Measurements from ENCODE around the gene SNX8. TPM values are rescaled to one million over a fixed set of nuclear protein-coding genes. Genes with fewer than 3 reads are reported as not detected.

SNX8 gene
- total and polyA plus RNA-seq, 2 of the 4 experiments (the other 2 are of a cell fraction) = 7.7 to 55.9 TPM

- Histone ChIP-seq H3K36me3 (ENCODE audit: control insufficient read depth, insufficient read depth, low read length) (no peaks in the 10 kb centered on the region), H3K4ac (ENCODE audit: low read depth, low read length) (peak overlapping the region; percentile 15; the same call in 1 of the 2 replicates), H4K91ac (ENCODE audit: insufficient read depth, low read depth, low read length) (no peak overlapping the region), H3K18ac (ENCODE audit: low read depth, low read length) (no peak overlapping the region), H3K9me3 (ENCODE audit: control insufficient read depth, insufficient read depth, low read length) (no peaks in the 10 kb centered on the region), H3K27me3 (ENCODE audit: control insufficient read depth, insufficient read depth, low read length) (no peaks in the 10 kb centered on the region), H2BK20ac (ENCODE audit: low read depth, low read length) (no peak overlapping the region), H2BK15ac (ENCODE audit: low read depth, low read length) (no peak overlapping the region), H2AK9ac (replicated peaks; ENCODE audit: low read depth, low read length, poor library complexity) (no peak overlapping the region), H3K14ac (replicated peaks; ENCODE audit: low read depth, low read length) (no peak overlapping the region), H3K9me1 (ENCODE audit: insufficient read depth, low read length) (peaks cover 32% of the 10 kb centered on the region), H2AFZ (replicated peaks; ENCODE audit: low read length, poor library complexity) (no peak overlapping the region), H2BK5ac (ENCODE audit: low read depth, low read length, poor library complexity, severe bottlenecking) (no peak overlapping the region), H3K9ac (ENCODE audit: low read depth, low read length) (no peak overlapping the region), H3K4me1 (ENCODE audit: control insufficient read depth, insufficient read depth, low read length) (peaks cover 19% of the 10 kb centered on the region), H2BK120ac (ENCODE audit: low read depth, low read length) (no peak overlapping the region), H4K8ac (ENCODE audit: low read depth in 2 of 2, low read length in 2 of 2) (no peak overlapping the region), H4K20me1 (ENCODE audit: insufficient read depth, low read length) (peaks cover 6% of the 10 kb centered on the region; the same call in 1 of the 2 replicates), H3K4me2 (ENCODE audit: low read depth, low read length) (no peak overlapping the region), H3K27ac (ENCODE audit: insufficient read depth, low read length) (no peak overlapping the region), H3K79me1 (ENCODE audit: low read depth in 1 of 2, low read length in 2 of 2) (peaks cover 12 to 59% of the 10 kb centered on the region in 2 experiments), H3K23ac (ENCODE audit: low read depth, low read length) (no peak overlapping the region), H3K56ac (ENCODE audit: extremely low read depth, insufficient read depth, low read length) (no peak overlapping the region), H2AK5ac (ENCODE audit: low read depth, low read length) (no peak overlapping the region), H4K5ac (ENCODE audit: low read depth, low read length) (no peak overlapping the region), H3K4me3 (ENCODE audit: insufficient read depth, low read depth, low read length) (no peak overlapping the region)
- ATAC-seq (ENCODE audit: low read depth) (no peak), DNase-seq (no peak)
- CTCF ChIA-PET = no interaction called here
- in situ Hi-C loops (cut with MboI; ENCODE audit: low sequenced_read_pairs) = no loop called here
- POLR2A ChIA-PET (ENCODE audit: unreplicated experiment) = no interaction called here
- intact Hi-C loops (cut with micrococcal nuclease) = loop anchor here (5.0 kb wide), 2 partner anchors 66 to 221 kb away; partner anchors contain the start of gene SNX8
- WGBS, 2 experiments (ENCODE audit: extremely low coverage in 2 of 2, insufficient read length in 1 of 2) = 86% methylated on average over 9 of the region's 22 CpGs; no CpG with 5 or more reads in 1 of the 2 experiments
- TF ChIP-seq MAZ (IDR thresholded peaks at IDR 0.05; ENCODE audit: borderline replicate concordance, low read depth, low read length) (no peak), MXI1 (IDR thresholded peaks at IDR 0.05; ENCODE audit: borderline replicate concordance, low read depth, low read length) (no peak), BHLHE40 (IDR thresholded peaks at IDR 0.05; ENCODE audit: low read depth, low read length) (no peak)
- no TSS peak for BruUV-seq (replicated peaks)
- dilution Hi-C loops (cut with HindIII; ENCODE audit: low sequenced_read_pairs, unreplicated experiment) = no loop called here
Observed at GRCh38 chr7:2245883-2246675, 68.2 kb downstream of the SNX8 start.

Data from IMR-90 (cell line).